GM19025 (cell line): ENCODE measurements around the gene KLHL2.
A peak's percentile ranks its signal among the peaks of the same experiment; 100 is the strongest.
"Not testable (repeated sequence)": the region's sequence is repeated elsewhere in the genome, so short reads cannot be mapped to it uniquely, and the experiment has no call there.

Experiments used
- ATAC-seq: cut with Tn5 transposase; IDR thresholded peaks from one replicate; pipeline ENCODE4 v1.9.1; 2021; ENCODE audit warnings: mild to moderate bottlenecking, low read depth, moderate library complexity; ENCODE audit not compliant: unreplicated experiment

KLHL2 gene

DNA sequence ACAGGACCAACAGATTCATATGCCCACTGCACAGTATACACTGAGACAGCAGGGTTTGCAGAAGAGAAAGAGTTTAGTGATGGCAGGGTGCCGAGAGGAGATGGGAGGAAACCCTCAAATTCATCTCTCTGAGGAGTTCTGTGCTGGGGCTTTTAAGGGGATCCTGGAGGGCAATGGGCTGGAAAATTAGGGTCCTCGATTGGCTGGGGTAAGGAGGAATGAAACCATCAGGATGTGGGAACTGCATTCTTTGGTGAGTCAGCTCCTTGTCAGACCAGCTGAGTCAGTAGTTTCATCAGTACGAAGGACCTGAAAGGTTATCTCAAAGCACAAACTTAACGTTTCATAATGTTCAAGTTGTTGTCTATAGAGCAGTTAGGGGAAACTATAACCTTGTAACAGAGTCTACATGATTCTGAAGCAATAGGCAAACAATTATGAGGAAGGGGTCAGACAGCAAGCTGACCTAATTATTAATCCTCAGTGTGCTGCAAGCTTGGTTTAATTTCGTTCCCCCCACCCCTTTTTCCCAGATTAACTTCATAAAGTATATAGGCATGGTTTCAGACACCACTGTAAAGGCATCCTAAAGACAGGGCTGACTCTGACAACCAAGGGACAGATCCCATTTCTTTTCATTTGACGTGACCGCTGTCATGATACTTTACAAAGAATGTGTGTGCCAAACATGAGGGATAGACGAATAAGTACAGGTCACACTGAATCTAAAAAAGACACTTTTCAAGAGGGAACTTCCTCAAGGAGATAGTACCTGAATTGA lies 118.6 kb downstream of the KLHL2 start:
- ATAC-seq = no peak

DNA sequence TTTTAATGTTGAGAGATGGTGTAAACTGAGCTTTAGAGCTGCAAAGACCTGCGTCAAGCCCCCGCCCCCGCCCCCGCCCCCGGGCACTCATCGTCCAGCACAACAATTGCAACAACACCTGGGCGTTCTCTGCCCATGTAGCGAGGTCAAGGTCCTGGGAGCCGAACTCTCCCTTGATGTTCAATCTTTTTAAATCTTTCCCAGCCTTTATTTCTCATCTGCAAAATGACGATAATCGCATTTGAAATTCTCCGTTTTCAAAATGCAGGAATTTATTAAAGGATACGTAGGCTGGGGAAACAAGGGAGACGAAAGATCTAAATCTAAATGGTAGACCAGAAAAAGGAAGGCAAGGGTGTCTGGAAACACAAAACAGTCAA lies 119.5 kb downstream of the KLHL2 start:
- no peak for ATAC-seq

DNA sequence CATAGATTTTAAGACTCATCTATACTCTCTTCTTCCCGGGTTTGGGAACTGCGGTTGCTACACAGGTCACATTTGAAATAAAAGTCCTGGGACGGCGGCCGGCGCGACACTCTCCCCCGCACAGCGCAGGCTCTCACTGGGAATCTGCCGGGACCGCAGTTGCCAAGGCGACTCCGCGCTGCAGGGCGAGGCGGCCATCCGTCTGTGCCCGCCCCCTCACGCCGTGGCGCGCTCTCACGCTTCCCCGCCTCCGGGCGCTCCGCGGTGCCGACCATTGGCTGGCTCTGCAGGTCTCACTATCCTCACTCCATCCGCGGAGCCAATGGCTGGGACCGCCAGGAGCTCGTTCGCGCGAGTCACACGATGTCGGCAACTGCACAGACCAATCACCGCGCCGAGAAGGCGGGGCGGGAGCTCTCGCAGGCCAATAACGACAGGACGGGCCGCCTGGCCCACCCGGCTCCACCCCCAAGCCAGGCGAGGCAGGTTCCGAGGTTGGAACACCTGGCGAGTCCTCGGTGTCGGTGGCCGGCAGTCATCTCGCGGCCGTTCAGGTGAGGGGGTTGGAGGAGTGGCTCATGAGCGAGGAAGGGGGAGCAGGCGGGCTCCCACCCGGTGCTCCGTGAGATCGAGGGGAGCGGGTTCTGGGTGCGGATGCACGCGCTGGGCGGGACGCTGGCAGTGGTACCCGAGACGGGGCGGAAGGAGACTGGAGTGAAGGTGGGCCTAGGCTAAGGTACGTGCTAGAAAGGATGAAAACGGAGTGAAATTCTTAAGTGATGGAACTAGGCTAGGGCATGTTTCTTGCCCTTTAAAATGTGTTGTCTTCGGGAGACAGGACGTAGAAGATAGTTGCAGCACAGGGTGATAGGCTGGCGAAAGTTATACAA lies 120.1 kb downstream of the KLHL2 start, which contains the start of gene MSMO1:
TSS of gene MSMO1 (plus strand) at position 459 of the 890 bp plus-strand sequence. CDS start 5,702 bp downstream, outside the sequence.
- ATAC-seq = peak; percentile 97

DNA sequence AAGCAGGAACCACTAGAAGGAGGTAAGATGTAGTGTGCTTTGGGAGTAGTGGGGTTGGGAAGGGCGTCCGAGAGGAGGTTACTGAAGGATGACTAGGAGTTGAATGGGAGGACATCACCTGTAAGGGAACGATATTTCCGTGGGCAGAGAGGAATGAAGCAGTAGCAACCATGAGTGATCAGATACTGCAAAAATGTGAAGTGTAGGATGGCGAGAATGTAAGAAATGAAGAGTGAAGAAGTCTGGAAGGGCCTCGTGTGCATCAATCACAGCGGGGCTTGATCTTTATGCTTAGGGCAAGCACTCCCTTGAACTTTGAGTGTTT lies 120.7 kb downstream of the KLHL2 start:
- ATAC-seq = no peak

DNA sequence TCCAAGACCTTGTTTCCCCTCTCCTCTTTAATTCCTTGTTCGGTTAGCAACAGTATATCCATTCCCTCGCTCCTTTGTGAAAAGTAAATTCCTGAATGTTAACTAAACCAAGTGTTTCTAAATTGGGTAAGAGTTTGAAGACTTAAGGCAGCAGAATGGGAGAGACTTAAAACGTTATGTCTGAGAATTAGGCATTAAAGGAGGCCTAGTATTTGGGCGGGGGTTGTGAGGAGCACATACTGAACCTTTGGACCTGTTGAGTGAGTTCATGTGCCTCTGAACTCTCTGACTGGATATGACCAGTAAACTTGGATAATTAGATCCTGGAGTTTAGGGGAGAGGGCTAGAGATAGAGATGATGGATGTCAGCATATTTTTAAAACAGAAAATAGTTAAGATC lies 121.3 kb downstream of the KLHL2 start:
- ATAC-seq = no peak

DNA sequence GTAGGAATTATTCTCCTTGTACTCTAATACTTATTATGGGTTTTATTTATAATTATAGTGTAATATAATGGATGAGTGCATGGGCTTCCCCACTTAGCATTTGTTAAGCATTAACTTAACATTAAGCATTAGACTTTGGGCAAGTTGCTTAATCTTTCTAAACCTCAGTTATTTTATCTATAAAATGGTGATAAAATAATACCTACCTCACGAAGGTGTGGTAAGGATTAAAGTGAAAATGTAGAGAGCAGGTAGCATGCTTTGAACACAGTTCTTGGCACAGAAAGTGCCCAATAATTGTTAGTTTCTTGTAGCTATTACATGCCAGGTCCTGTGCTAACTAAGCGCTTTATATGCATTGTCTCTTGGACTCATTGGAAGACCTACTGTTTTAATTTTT lies 122.7 kb downstream of the KLHL2 start:
- ATAC-seq = no peak

DNA sequence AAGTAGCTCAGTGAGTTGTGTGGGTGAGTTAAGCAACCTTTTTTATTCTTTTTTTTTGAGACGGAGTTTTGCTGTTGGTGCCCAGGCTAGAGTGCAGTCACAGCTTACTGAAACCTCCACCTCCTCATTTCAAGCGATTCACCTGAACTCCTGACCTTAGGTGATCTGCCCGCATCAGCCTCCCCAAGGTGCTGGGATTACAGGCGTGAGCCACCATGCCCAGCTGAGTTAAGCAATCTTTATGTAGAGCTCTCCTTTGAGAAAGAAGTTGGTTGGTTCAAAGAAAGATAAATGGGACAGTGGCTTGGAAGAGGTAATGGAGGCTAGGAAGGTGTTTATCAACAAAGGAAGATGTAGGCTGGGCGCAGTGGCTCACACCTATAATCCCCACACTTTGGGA lies 123.3 kb downstream of the KLHL2 start:
- no peak for ATAC-seq

DNA sequence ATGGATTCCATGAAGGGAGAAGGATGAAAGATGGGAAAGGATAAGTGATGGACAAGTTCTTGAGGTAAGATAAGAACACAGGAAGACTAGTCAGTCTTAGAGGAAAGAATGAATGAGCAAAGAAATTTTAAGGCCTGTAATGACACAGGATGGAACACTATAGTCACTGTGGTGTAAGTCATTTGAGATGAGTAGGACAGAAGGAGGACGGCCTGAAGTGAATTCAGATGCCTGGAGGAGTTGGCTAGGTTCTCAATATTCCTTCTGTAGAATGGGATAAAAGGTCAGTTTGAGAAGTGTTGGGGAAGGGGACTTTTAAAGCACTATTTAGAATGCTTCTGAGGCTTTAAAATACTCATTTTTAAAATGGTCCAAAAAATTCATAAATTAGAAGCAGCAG lies 124.0 kb downstream of the KLHL2 start:
- no peak for ATAC-seq

DNA sequence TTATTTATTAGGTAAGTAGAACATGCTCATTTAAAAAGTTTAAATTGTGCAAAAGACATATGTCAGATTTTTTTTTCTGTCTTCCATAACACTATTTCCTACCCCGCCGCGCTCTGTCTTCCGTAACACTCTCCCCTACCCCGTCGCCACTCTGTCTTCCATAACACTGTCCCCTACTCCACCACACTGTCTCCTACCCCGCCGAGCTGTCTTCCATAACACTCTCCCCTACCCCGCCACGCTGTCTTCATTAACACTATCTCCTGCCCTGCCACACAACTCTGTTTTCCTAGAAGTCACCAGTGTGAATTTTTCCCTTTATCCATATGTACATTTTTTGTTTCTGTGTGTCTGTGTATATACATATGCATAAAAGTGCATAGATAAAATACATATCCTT lies 124.5 kb downstream of the KLHL2 start:
- no peak for ATAC-seq

DNA sequence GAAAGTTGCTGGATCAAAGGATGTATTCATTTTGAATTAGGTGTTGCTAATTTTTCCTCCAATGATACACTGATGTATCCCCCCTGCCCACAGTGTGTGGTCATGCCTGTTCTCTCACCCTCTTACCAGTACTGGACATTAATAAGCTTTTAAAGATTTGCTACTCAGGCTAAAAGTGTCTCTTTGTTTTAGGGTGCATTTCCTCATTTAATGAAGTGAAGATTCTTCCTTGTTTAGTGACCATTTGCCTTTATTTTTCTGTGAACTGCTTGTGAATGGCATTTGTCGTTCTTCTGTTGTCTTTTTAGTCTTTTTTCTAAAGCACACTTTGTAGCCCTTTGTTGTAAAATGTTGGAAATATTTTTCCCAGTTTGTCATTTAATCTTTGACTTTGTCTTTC lies 125.1 kb downstream of the KLHL2 start:
- no peak for ATAC-seq

DNA sequence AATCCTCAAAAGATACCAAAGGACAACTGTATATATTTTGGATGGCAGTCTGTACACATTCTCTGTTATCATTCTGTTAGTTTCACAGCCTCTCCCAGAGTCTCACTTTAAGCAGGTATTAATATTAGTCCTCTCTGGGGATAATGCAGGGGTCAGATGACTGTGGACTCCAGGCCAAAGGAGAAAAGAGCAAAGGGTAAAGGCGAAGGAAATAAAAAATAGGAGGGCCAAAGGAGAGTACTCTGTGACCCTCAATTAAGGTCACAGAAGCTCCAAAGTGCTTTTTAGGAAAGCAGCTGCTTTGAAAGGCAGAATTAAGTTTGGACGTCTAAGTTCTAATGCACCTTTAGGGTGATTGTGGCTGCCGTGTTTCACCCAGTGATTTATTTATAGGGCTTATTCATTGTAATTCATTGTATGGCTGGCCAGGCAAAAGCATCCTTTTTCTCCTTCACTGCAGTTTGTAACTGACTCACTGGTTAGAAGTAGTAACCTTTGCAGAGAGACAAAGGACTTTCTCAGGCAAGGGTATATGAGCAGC lies 127.9 kb downstream of the KLHL2 start:
- no peak for ATAC-seq

DNA sequence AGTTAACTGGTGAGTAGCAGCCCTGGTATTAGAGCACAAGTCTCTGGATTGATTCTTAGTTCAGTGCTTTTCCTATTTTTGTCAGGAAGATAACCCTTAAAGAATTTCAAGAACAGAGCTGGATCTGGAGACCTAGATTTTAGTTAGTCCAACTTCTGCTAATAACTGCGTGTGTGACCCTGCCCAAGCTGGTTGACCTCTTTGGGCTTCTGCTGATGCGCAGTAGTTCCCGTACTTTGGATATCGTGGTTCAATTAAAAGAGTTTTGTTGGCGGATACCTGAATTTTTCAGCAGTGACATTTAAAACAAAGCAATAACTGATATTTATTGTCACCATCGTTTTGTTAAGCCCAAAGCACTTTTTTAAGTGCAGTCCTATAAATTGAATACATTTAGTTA lies 129.4 kb downstream of the KLHL2 start:
- ATAC-seq = no peak

DNA sequence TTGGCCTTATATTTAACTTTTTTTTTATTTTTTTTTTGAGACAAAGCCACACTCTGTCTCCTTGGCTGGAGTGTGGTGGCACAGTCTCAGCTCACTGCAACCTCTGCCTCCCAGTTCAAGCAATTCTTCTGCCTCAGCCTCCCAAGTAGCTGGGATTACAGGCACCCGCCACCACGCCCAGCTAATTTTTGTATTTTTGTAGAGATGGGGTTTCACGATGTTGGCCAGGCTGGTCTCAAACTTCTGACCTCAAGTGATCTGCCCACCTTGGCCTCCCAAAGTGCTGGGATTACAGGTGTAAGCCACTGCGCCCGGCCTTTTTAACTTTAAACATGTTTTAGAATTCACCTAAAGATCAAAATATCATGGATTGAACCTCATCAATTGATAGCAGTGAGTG lies 135.0 kb downstream of the KLHL2 start:
- not testable (repeated sequence) for ATAC-seq

DNA sequence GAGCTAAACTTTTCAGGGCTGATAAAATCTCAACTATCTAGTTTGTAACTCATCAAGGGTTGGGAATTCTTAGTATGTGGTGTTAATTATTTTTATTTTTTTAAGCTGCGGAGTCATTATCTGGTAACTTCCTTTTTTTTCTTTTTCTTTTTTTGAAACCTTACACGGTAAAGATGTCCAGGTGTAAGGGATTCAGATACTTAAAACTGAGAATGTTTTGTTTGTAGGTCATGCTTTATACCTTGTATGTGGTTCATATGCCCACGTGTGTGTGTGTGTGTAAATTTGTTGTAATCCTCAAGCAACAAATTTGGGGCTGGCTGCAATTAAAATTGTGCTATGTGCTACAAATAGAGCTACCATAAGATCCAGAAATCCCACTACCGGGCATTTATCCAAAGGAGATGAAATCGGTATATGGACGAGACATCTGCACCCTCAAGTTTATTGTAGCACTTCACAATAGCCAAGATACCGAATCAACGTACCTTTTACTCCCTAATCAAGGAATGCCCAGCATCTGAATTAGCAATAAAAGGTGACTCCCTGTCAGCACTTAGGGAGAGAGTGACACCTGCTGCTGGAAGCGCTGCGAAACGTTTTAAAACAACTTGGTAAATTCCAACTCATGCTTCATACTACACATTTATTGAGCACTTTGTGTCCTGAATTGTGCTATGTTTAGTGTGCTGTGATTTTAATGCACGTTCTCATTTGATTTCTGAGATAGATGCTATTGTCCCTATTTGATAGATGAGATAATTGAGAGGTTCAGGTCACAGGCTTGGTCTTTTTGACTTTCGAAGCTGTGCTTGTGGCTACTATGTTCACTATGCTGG lies 136.2 kb downstream of the KLHL2 start:
- ATAC-seq = no peak

DNA sequence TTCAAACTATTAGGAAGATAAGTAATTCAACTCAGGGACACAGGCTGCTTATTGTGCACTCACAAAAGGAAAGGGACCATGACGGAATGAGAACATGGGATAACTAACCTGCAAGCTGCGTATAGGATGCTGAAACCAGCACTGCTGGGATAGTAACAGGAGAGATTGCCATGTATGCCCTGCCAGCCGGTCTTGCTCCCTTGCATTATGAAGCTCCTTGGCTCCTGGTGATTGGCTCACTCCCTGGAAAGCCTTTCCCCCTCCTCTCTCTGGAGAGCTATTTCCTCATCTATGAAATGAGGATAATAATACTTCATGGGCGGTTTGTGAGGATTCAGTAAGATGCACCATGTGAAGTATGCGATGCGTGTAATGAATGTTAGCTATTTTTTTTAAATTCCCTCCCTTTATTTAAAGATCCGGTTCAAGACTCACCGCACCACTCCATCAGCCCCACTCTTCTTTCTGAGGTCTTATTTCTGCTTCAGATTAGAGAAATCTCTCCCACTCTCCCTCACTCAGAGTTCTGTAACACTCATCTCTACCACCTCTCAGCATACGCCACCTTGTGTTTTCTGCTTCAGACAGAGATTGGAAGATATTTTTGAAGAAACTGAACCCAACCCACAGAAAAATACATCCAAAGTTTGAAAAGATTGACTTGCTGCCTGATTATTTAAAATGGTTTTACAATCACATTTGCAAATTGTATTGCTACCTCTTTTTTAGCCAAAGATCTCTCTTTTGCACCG lies 138.5 kb downstream of the KLHL2 start:
- ATAC-seq = no peak

DNA sequence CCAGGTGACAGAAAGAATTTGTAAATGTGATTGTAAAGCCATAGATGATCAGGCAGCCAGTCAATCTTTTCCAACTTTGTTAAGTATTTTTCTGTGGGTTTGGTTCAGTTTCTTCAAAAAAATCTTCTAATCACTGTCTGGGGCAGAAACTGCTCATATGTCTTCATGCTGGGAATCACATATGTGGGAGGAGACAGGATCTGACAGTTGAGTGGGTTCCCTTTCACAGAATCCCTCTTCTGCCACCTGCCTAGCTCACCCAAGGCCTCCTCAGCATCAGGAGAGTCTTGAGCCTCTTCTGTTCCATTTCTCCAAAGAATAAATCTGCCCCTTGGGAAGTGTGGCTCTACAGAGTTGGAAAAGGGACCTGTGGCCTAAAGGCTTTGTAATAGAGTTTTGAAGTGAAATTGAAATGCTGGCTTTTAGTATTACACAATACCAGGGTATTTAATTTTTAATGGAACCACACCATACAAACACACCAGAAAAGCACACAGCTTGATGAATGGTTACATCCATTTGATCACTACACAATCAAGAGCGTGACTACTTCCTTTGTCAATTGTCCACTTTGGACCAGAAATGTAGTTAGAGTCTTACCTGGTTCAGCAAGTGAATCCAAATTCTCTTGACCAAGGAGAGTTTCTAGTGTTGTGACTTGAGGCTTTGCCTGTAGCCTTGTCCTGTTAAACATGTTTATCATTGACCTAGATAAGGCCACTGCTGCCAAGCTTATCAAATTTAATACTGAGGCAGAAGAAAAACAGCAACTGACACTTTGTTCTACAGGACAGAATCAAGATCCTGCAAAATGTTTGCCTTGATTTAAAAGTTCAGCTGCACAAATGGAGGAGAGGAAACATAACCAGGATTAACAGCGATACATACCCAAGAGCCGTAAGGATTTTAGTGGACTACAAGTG lies 140.5 kb downstream of the KLHL2 start:
- ATAC-seq = no peak

DNA sequence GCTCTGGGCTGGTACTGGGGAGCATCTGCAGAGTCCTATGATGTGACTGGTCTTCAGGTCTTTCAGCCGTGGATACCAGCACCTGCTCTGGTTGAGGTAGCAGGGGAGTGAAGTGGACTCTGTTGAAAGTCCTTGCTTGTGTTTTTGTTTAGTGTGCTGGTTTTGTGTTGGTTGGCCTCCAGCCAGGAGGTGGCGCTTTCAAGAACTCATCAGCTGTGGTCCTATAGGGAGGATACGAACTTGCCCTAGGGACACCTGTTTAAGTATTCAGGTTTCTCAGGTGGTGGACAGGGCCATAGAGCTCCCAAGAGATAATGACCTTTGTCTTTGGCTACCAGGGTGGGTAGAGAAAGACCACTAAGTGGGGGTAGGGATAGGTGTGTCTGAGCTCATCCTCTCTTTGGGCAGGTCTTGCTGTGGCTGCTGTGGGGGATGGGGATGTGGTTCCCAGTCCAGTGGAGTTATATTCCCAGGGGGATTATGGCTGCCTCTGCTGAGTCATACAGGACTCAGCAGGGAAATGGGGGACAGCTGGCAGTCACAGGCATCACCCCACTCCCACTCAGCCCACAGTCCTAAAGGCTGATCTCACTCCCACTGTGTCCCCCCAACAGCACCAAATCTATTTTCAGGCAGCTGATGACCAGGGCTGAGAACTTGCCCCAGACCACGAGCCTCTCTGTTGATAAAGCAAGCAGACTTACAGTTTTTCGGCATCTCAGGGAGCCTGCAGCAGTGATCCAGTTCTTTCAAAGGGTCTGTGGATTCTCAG lies 144.2 kb downstream of the KLHL2 start:
- ATAC-seq = no peak

DNA sequence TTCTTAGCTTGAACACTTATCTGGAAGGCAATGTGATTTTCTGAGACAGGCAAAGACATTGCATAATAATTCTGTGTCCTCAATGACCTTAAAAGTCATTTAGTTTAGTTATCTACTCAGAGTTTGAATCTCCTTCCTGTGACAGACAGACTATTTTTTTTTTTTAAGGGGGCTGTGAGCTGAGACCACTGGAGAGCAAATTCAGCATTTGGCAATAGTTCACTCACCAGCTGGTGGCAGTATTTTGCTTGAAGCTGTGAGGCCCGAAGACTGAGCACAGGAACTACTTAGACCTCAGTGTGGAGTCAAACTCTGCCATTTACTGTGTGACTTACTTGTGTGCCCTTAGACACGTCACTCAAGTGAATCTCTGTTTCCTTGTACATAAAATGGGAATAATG lies 148.5 kb downstream of the KLHL2 start:
- ATAC-seq = no peak
